ENCODE results near the gene LTN1.

- TF ChIP-seq, protein P1, sequence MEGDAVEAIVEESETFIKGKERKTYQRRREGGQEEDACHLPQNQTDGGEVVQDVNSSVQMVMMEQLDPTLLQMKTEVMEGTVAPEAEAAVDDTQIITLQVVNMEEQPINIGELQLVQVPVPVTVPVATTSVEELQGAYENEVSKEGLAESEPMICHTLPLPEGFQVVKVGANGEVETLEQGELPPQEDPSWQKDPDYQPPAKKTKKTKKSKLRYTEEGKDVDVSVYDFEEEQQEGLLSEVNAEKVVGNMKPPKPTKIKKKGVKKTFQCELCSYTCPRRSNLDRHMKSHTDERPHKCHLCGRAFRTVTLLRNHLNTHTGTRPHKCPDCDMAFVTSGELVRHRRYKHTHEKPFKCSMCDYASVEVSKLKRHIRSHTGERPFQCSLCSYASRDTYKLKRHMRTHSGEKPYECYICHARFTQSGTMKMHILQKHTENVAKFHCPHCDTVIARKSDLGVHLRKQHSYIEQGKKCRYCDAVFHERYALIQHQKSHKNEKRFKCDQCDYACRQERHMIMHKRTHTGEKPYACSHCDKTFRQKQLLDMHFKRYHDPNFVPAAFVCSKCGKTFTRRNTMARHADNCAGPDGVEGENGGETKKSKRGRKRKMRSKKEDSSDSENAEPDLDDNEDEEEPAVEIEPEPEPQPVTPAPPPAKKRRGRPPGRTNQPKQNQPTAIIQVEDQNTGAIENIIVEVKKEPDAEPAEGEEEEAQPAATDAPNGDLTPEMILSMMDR (IDR thresholded peaks at IDR 0.05; ENCODE audit: low read depth, low read length, poor library complexity, severe bottlenecking) = no peak
- TF ChIP-seq EZH2phosphoT487 (IDR thresholded peaks at IDR 0.05; ENCODE audit: borderline replicate concordance, low read length) = no peak
These were observed 20.3 kb downstream of the LTN1 start for GRCh38 chr21:28972398-28972797.
